Posterior cingulate gyrus (tissue), 11 donors: ENCODE measurements around the gene CDCP2.
A peak's percentile ranks its signal among the peaks of the same experiment; 100 is the strongest.

Experiments
- DNase-seq, 10 donors: peaks; one replicate each; pipeline versions ENCODE4 v3.0.0 to v3.0.0-alpha.2; 2020 to 2021; ENCODE audit warnings: mixed read lengths in 3 of 10
- intact Hi-C: fragments of 100-400 bp; cut with DNase I; formaldehyde crosslinking; loops from one replicate; pipeline ENCODE4 v1.15.1; 2023

Gene CDCP2

DNA sequence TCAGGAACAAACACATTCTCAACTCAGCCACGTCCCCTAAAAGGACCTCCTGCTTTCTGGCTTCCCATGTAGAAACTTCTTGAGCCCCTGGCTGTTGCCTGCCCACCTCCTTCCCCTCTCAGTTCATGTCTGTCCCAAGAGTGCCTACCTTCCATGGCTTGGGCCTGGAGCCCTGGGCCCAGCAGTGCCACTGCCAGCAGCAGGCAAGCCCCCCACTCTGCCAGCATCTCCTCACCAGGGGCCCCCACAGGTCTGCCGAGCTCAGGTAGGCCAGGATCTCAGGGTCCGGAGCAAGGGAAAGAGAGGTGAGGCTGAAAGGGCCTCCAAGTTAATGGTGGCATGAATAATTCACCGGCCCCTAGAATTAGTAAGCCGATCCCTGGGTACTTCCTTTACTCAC is at the start of gene CDCP2:
Gene CDCP2 (minus strand): TSS at position 305 of the 400 bp plus-strand sequence. CDS start 78 bp downstream, at position 227.
- intact Hi-C loops: no loop called here
- DNase-seq: peak in 1 of 10 donors; percentile 35

DNA sequence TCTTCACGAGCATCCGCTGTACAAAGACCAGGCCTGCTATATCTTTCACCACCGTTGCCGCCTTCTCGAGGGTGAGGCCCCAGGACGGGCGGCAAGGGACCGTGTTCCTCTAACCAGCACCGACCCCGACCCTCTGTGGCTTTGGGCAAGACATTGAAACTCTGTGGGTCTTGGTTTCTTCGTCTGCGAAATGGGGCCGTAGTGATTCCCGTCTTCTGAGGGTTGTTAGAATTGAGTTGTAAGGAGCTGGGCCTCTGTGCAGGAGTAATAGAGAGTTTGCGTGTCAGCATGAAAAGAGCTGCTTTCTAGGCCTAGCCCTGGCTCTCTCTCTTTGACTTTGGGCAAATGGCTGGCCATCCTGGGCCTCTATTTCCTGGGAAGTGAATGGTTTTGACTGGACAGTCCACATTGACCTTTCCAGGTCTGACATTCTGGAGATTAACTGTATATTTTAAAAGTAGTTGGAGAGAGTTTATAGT is 47.8 kb upstream of the CDCP2 start:
- intact Hi-C loops: loop anchor here (10.0 kb wide), 1 partner anchor 284 kb away; no protein-coding TSS in a partner anchor
- peak in 1 of 10 donors; percentile 82 for DNase-seq

- intact Hi-C loops: loop anchor here (10.0 kb wide), 1 partner anchor 285 kb away; no protein-coding TSS in a partner anchor
- peak; percentile 87 to 98 (median 92) for DNase-seq
Observed at GRCh38 chr1:54199765-54200518, 47.1 kb upstream of the CDCP2 start, which contains the start of the genes CYB5RL and MRPL37. Gene CYB5RL, minus strand, starts transcription at chr1:54200030. Its CDS starts 4,414 bp downstream, at chr1:54195616. Gene MRPL37, plus strand, starts transcription at chr1:54200167. Its CDS starts 77 bp downstream, at chr1:54200244.

- peak in 3 of 10 donors; percentile 19 to 78 (median 20) for DNase-seq
- intact Hi-C loops: no loop called here
Observed at GRCh38 chr1:54199151-54199764, 46.5 kb upstream of the CDCP2 start.

DNA sequence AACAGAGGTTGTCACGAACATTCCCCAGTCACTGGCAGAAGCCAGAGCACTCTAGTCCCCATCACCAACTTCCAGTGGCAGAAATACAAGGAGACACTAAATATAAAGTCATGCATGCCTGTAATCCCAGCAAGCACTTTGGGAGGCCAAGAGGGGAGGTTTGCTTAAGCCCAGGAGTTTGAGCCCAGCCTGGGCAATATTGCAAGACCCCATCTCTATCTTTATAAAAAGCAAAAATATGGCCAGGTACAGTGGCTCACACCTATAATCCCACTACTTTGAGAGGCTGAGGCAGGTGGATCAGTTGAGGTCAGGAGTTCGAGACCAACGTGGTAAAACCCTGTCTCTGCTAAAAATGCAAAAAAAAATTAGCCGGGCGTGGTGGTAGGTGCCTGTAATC is 40.7 kb upstream of the CDCP2 start:
- no peak for DNase-seq
- intact Hi-C loops: no loop called here

DNA sequence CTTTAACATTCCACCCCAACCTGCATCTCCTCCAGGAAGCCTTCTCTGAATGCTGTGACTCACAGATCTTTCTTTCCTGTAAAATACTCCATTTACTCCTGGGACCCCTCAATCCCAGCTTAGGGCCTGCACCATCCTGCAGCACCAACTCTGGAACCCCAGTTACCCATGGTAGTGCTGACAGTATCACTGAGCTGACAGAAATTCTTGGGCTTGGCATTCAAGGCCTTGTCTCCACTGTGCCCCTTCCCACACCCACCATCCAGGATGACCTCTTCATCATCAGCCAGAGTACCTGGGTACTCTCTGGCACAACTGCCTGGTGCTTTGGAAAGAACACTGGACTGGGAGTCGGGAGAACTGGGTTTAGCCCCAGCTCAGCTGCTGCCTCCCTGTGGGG is 38.7 kb upstream of the CDCP2 start:
- intact Hi-C loops: no loop called here

GRCh38 chr1:54190526-54190925 is 37.7 kb upstream of the CDCP2 start:
- intact Hi-C loops: no loop called here
- DNase-seq: no peak

More for the DNA sequence above, 38.7 kb upstream of the CDCP2 start:
- DNase-seq: no peak

DNA sequence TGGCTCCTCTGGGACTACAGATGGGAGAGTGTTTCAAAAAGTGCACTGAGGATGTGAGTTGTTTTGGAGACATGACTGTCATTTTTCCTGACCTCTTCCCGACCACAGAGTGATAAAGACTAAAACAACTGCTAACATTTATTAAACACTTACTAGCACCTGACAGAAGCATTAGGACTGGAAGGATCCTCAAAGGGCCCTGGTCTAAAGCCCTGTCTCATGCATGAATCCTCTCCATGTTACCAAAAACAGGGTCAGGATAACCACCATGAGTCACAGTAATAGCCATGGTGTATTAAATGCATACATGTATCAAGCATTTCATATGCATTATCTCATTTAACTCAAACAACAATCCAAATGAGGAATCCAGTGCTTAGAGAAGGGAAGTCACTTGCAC is 35.5 kb upstream of the CDCP2 start:
- intact Hi-C loops: no loop called here
- DNase-seq: no peak

DNA sequence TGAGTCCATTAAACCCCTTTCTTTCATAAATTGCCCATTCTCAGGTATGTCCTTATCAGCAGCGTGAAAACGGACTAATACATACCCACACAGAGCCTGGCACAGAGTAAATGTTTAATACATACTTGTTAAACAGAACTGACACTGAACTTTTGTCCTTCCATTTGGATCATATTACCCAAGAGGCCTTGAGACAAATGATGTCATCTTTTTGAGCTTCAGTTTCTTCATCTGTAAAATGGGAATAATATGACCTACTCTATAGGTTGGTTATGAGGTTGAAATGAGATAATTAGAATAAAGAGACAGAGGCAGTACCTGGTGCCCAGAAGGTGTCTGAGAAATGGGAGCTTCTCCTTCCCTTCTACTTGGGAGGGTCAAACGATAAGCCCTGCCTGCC is 33.3 kb upstream of the CDCP2 start:
- no peak for DNase-seq
- intact Hi-C loops: no loop called here

DNA sequence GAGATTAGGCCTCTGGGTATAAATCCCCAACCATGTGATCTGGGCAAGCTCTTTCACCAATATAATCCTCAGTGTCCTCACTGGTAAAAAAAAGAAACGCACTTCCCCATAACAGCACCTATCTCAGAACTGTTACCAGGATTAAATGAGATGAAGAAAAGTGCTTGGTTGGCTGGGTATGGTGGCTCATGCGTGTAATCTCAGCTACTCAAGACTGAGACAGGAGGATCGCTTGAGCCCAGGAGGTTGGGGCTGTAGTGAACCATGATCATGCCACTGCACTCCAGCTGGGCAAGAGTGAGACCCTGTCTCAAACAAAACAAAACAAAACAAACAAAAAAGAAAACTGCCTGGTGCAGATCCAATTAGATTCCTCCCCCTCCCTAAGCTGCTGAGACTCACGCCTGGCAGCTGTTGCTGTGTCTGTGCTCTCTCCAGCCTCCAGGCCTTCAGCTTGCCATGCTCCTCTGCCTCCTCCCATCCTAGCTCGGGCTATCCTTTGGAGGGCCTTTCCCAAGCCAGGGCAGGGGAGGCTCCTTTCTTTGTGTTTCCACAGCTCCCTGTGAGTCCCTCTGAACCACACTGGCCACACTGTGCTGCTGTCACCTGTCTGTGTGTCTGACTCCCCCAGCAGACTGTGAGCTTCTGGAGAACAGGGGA is 28.0 kb upstream of the CDCP2 start:
- intact Hi-C loops: no loop called here
- DNase-seq: peak in 1 of 10 donors; percentile 54

DNA sequence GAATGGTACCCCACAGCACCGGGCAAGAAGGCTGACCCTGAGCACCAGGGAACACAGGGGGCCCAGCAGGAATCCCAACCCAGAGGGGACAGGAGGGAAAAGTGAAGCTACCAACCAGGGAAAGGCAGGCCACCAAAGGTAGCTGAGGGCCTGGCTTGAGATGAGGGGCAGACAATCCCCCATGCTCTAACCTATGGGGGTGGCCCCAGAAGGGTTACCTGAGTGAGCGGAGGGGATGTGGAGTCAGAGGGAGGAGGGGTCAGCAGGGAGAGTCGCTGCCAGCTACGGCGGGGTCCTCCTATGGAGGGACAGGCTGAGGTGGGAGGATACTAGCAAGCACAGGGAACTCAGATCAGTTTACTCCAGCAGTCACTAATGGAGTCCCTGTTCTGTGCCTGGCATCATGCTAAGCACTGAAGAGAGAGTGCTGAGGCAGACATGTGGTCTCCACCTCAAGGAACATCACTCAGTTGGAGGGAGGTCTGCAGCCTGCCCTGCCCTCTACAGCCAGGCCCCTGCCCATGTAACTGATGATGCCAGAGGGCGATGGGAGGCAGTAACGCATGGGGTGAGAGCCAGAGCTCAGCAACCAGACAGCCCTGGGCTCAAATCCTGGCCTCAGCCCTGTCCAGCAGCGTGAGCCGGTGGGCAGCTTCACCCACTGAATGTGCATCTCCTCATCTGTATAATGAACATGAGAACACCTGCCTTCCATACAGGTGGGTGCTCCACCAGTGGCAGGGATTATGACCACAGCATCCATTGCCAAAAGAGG is 25.7 kb upstream of the CDCP2 start:
- intact Hi-C loops: no loop called here
- peak in 2 of 10 donors; percentile 57 to 75 for DNase-seq

GRCh38 chr1:54177726-54178125 is 24.9 kb upstream of the CDCP2 start:
- intact Hi-C loops: no loop called here
- peak in 2 of 10 donors; percentile 39 to 80 for DNase-seq

DNA sequence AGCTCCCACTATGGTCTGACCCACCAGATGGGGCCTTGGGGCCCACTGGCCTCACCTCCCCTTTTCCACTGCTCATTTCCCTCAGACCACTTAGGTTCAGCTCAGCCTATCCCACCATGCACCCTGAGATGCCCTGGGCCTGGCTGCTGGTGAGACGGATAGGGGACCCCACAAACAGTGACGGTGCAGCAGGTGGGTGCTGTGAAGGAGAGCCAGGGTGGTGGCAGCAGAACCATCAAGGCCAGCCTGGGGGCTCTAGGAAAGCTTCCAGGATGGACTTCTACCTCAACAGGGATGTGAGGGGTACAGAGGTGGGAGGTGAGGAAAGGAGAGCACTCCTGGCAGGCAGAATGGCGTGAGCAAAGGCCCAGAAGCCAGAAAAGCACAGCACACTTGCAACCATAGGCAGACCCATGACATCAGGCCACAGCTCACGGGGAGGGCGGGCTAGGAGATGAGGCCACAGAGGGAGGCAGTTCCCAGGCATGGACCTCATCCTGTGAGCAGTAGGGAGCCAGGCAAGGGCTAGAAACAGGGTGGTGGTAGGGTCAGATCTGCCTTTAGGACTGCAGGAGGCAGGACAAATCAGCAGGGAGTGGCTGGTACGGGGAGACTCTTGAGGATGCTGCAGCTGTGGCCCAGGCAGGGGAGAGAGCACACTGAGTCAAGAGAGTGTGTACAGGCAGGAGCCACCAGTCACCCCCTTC is 24.0 kb upstream of the CDCP2 start:
- DNase-seq: peak in 2 of 10 donors; percentile 35 to 61
- intact Hi-C loops: no loop called here

DNA sequence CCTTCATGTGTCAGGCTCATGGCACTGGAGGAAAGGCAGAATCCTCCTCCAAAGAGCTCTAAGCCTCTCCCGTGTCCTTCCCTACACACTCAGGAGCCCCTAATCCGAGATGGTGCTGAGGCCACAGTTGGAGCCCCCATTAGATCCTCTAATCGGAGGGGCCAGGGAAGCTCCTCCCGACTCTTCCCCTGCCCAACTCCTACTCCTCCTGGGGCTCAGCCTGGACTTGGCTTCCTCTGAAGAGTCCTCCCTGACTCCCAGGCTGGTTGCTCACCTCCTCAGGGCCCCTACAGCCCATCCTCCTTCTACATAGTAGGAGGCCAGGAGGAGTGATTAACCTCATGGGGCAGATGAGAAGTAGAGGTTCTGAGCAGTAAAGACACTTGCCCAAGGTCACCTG is 21.3 kb upstream of the CDCP2 start:
- intact Hi-C loops: no loop called here
- peak in 2 of 10 donors; percentile 22 to 53 for DNase-seq

DNA sequence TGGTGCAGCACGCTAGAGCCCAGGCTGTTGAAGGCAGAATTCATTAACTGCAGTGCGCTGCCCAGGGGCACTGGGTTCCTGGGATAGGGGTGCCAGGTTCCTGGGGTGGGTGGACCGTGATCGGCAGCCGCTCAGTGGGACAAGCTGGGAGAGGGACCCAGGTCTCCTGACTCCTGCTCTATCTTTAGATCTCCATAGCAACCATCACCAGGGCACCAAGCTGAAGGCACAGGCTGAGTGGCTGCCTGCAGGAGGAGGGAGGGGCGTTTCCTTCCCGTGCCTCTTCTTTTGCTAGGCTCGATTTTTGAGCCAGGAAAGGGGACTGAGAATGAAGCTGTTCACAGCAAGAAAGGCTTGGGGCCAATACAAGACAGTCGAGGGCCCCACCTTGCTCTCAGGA is 20.9 kb upstream of the CDCP2 start:
- intact Hi-C loops: no loop called here
- peak in 8 of 10 donors; percentile 37 to 93 (median 60) for DNase-seq

GRCh38 chr1:54172614-54173599 is 20.1 kb upstream of the CDCP2 start:
- intact Hi-C loops: no loop called here
- peak in 2 of 10 donors; percentile 65 to 83 for DNase-seq

DNA sequence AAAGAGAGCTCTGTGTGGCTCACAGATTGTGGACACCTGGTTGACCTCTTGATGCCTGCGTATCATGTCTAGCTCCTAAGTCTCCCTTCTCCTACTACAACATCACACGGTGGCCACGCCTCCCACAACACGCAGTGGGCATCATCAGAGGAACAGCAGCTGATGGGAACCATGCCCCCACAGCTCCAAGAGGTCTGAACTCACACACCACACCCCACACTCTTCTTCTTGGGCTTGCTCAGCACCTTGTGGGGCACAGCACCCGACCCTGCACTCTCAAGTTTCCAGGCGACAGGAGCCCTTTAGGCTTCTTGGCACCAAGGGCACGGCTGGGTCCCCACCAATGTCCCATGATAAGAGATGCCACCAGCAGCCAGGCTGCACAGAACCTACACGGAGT is 18.8 kb upstream of the CDCP2 start:
- DNase-seq: peak in 2 of 10 donors; percentile 57 to 59
- intact Hi-C loops: no loop called here

DNA sequence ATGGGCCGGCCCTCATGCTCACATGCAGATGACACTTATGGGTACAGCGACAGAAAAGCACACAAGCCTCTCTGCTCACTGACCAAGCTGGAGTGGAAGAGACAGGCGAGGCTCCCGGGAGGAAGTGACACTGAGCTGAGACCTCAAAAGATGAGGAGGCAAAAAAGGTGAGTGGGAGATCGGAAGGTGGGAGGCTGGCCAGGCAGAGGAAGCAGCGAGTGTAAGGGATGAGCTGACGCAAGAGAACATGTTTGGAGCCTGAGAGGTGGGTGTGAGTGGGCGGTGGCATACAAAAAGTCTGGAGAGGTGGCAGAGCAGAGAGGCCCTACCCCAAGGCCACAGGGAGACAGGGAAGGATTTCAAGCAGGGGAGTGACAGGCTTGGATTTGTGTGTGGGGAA is 18.2 kb upstream of the CDCP2 start:
- intact Hi-C loops: no loop called here
- peak in 2 of 10 donors; percentile 68 to 70 for DNase-seq
